GM06990 (cell line): ENCODE results near the gene MCM3.

ENCODE experiments used
- DNase-seq: peaks from one replicate; pipeline ENCODE4 v3.0.0-alpha.2; 2011; ENCODE audit not compliant: insufficient read length; ENCODE audit errors: extremely low read depth
- H3K27me3 ChIP-seq: replicated peaks from 2 replicates; pipeline ENCODE4 v1.6.0; 2011; ENCODE audit warnings: low read length; ENCODE audit not compliant: control insufficient read depth, insufficient read depth
- H3K36me3 ChIP-seq: 2 replicates; pipeline ENCODE4 v1.5.1; 2011; ENCODE audit warnings: low read length; ENCODE audit not compliant: control insufficient read depth, insufficient read depth
- H3K4me3 ChIP-seq: replicated peaks from 2 replicates; pipeline ENCODE4 v1.5.1; 2011; ENCODE audit warnings: low read depth, mild to moderate bottlenecking, control low read depth, low read length
- CTCF ChIP-seq: IDR thresholded peaks from 2 replicates; pipeline ENCODE4 v1.5.1; 2011; ENCODE audit warnings: low read length, control low read depth, mild to moderate bottlenecking, inconsistent platforms; ENCODE audit not compliant: insufficient read depth, poor library complexity, severe bottlenecking

MCM3 gene

GRCh38 chr6:52221302-52221701 lies 63.2 kb downstream of the MCM3 start:
- no peak for TF ChIP-seq CTCF
- Histone ChIP-seq H3K36me3 (no peaks in the 10 kb centered on the region), H3K4me3 (no peak overlapping the region), H3K27me3 (no peaks in the 10 kb centered on the region)
- DNase-seq = no peak

- TF ChIP-seq CTCF = no peak
- H3K27me3 ChIP-seq = no peaks in the 10 kb centered on the region
- no peaks in the 10 kb centered on the region for H3K36me3 ChIP-seq
- DNase-seq = no peak
- no peak overlapping the region for H3K4me3 ChIP-seq
Observed at GRCh38 chr6:52217761-52218160, 66.8 kb downstream of the MCM3 start.

- no peaks in the 10 kb centered on the region for H3K27me3 ChIP-seq
- H3K4me3 ChIP-seq = no peak overlapping the region
- DNase-seq = peak; percentile 11
- no peak for TF ChIP-seq CTCF
- H3K36me3 ChIP-seq = no peaks in the 10 kb centered on the region
Observed at GRCh38 chr6:52216932-52217575, 67.5 kb downstream of the MCM3 start.

GRCh38 chr6:52215787-52216186 lies 68.8 kb downstream of the MCM3 start:
- no peak for DNase-seq
- no peak for TF ChIP-seq CTCF
- Histone ChIP-seq H3K36me3 (no peaks in the 10 kb centered on the region), H3K27me3 (no peaks in the 10 kb centered on the region), H3K4me3 (no peak overlapping the region)
